HEK293 (cell line): Measurements from ENCODE around the gene SPINT4.
"Not testable (repeated sequence)": the region's sequence is repeated elsewhere in the genome, so short reads cannot be mapped to it uniquely, and the experiment has no call there.

Experiments
- CTCF ChIA-PET: fragments of 350-600 bp; formaldehyde crosslinking; extraction: SDS; loops from one replicate; lab custom pipeline; 2021; ENCODE audit warnings: antibody characterized with exemption; lab: Yijun Ruan, JAX
- POLR2A ChIA-PET: fragments of 300-600 bp; formaldehyde crosslinking; extraction: SDS; loops from one replicate; lab custom pipeline; 2020; ENCODE audit warnings: antibody characterized with exemption, inconsistent platforms; lab: Yijun Ruan, JAX
- H3K27ac ChIP-seq: fragments of 200-500 bp; sonication (Bioruptor generic); 2 replicates; pipeline ENCODE4 v1.5.1; 2014; ENCODE audit warnings: low read depth, low read length, control low read depth, inconsistent platforms; ENCODE audit errors: extremely low read depth
- H3K36me3 ChIP-seq, 2 experiments: fragments of 200-500 bp in 1 of 2; sonication (Bioruptor generic) in 1 of 2; 1 replicate in 1 of 2; 2 replicates in 1 of 2; pipeline ENCODE4 v1.5.1; 2014 to 2017; ENCODE audit warnings: inconsistent platforms in 2 of 2, low read length in 2 of 2; ENCODE audit not compliant: control insufficient read depth in 2 of 2, insufficient read depth in 1 of 2
- H3K4me1 ChIP-seq: fragments of 200-500 bp; sonication (Bioruptor generic); 2 replicates; pipeline ENCODE4 v1.5.1; 2014; ENCODE audit warnings: mild to moderate bottlenecking, low read length, inconsistent platforms; ENCODE audit not compliant: control insufficient read depth, insufficient read depth
- H3K4me3 ChIP-seq: 2 replicates; pipeline ENCODE4 v1.5.1; 2011; ENCODE audit warnings: low read depth, mild to moderate bottlenecking, control low read depth, low read length, moderate library complexity
- H3K9me3 ChIP-seq: fragments of 200-500 bp; sonication (Bioruptor generic); 2 replicates; pipeline ENCODE4 v1.5.1; 2014; ENCODE audit warnings: low read depth, low read length, inconsistent platforms; ENCODE audit not compliant: control insufficient read depth, insufficient read depth
- HOXA7 ChIP-seq: sonication (generic); formaldehyde crosslinking; IDR thresholded peaks from 2 replicates; pipeline ENCODE4 v1.8.1; 2022; ENCODE audit warnings: missing genetic modification reagents, borderline replicate concordance
- HOXC10 ChIP-seq: sonication (generic); formaldehyde crosslinking; IDR thresholded peaks from 2 replicates; pipeline ENCODE4 v1.8.1; 2023; ENCODE audit warnings: mild to moderate bottlenecking, missing genetic modification reagents
- OVOL3 ChIP-seq: fragments of 450-650 bp; formaldehyde crosslinking; IDR thresholded peaks from 2 replicates; pipeline ENCODE4 v1.5.1; 2016; ENCODE audit warnings: missing biosample characterization, missing genetic modification characterization
- SETDB1 ChIP-seq: IDR thresholded peaks from one replicate; pipeline ENCODE4 v1.6.1; 2017; ENCODE audit warnings: mild to moderate bottlenecking, low read length, moderate library complexity, mixed read lengths; ENCODE audit not compliant: insufficient read length
- WT1 ChIP-seq: fragments of 450-650 bp; formaldehyde crosslinking; IDR thresholded peaks from 2 replicates; pipeline ENCODE4 v1.5.1; 2016; ENCODE audit warnings: missing biosample characterization, missing genetic modification characterization
- YY1 ChIP-seq: fragments of 450-650 bp; formaldehyde crosslinking; IDR thresholded peaks from 2 replicates; pipeline ENCODE4 v1.5.1; 2018; ENCODE audit warnings: missing biosample characterization, missing genetic modification characterization
- ZNF132 ChIP-seq: fragments of 450-650 bp; formaldehyde crosslinking; IDR thresholded peaks from 2 replicates; pipeline ENCODE4 v1.5.1; 2017; ENCODE audit warnings: missing biosample characterization, missing genetic modification characterization, borderline replicate concordance
- ZNF157 ChIP-seq: fragments of 450-650 bp; formaldehyde crosslinking; IDR thresholded peaks from 2 replicates; pipeline ENCODE4 v1.5.1; 2016; ENCODE audit warnings: missing biosample characterization, missing genetic modification characterization
- ZNF404 ChIP-seq: fragments of 450-650 bp; formaldehyde crosslinking; IDR thresholded peaks from 2 replicates; pipeline ENCODE4 v1.5.1; 2017; ENCODE audit warnings: missing biosample characterization, missing genetic modification characterization
- ZNF510 ChIP-seq: fragments of 450-650 bp; formaldehyde crosslinking; IDR thresholded peaks from 2 replicates; pipeline ENCODE4 v1.5.1; 2018; ENCODE audit warnings: mild to moderate bottlenecking, missing genetic modification characterization, missing biosample characterization; ENCODE audit not compliant: insufficient replicate concordance
- ZNF768 ChIP-seq: fragments of 450-650 bp; formaldehyde crosslinking; IDR thresholded peaks from 2 replicates; pipeline ENCODE4 v1.5.1; 2018; ENCODE audit warnings: missing biosample characterization, mild to moderate bottlenecking, missing genetic modification characterization
- ZSCAN16 ChIP-seq: fragments of 450-650 bp; formaldehyde crosslinking; IDR thresholded peaks from 2 replicates; pipeline ENCODE4 v1.5.1; 2016; ENCODE audit warnings: missing biosample characterization, missing genetic modification characterization
- TF ChIP-seq, protein P1 (sequence below): fragments of 450-650 bp; formaldehyde crosslinking; conservative IDR thresholded peaks from 2 replicates; pipeline ENCODE4 v1.5.1; 2016; ENCODE audit warnings: low read depth, missing biosample characterization, missing genetic modification characterization
- TF ChIP-seq, protein P2 (sequence below): fragments of 450-650 bp; formaldehyde crosslinking; IDR thresholded peaks from 2 replicates; pipeline ENCODE4 v1.5.1; 2016; ENCODE audit warnings: missing biosample characterization, missing genetic modification characterization

Gene SPINT4

DNA sequence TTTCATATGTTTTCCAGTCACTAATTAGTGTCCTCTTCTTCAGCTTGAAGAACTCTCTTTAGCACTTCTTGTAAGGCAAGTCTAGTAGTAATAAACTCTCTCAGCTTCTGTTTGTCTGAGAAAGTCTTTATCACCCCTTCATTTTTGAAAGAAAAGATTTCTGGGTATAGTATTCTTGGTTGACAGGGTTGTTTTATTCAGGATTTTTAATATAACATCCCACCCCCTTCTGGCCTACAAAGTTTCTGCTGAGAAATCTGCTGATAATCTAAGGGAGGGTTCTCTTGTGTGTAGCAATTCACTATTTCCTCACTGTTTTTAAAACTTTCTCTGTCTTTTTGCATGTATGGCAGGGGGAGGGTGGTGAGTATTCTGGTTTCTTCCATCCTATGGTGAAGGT is 42.5 kb upstream of the SPINT4 start:
- ChIA-PET POLR2A (no interaction called here), CTCF (no interaction called here)
- Histone ChIP-seq H3K27ac (no peak overlapping the region), H3K36me3 (no peaks in the 10 kb centered on the region), H3K9me3 (no peaks in the 10 kb centered on the region), H3K4me3 (no peak overlapping the region), H3K4me1 (no peaks in the 10 kb centered on the region)
- peak; percentile 91 for TF ChIP-seq SETDB1
- TF ChIP-seq OVOL3 (tag by site-specific recombination), result no peak

DNA sequence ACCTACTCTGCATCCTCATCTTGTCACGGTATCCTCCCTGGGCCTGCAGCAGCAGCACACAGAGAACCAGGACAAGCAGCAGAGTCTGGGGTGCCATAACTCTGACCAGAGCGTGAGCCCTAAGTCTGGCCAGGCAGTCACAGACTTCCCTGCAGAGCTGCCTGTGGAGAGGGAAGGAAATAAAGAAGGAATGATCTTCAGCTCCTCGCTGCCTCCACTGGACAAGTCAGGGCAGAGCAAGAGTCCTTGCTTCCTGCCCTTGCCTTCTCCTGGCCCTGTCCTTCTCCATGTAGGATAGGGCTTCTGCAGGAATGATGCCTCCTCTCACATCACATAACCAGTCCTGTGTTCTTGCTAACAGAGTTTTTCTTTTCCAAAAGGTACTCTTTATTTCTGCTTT is 36.3 kb upstream of the SPINT4 start:
- TF ChIP-seq WT1 (tag by site-specific recombination) (no peak), ZNF157 (tag by site-specific recombination) (no peak), ZNF404 (tag by site-specific recombination) (no peak), ZNF768 (tag by site-specific recombination) (no peak)
- TF ChIP-seq, protein P1, sequence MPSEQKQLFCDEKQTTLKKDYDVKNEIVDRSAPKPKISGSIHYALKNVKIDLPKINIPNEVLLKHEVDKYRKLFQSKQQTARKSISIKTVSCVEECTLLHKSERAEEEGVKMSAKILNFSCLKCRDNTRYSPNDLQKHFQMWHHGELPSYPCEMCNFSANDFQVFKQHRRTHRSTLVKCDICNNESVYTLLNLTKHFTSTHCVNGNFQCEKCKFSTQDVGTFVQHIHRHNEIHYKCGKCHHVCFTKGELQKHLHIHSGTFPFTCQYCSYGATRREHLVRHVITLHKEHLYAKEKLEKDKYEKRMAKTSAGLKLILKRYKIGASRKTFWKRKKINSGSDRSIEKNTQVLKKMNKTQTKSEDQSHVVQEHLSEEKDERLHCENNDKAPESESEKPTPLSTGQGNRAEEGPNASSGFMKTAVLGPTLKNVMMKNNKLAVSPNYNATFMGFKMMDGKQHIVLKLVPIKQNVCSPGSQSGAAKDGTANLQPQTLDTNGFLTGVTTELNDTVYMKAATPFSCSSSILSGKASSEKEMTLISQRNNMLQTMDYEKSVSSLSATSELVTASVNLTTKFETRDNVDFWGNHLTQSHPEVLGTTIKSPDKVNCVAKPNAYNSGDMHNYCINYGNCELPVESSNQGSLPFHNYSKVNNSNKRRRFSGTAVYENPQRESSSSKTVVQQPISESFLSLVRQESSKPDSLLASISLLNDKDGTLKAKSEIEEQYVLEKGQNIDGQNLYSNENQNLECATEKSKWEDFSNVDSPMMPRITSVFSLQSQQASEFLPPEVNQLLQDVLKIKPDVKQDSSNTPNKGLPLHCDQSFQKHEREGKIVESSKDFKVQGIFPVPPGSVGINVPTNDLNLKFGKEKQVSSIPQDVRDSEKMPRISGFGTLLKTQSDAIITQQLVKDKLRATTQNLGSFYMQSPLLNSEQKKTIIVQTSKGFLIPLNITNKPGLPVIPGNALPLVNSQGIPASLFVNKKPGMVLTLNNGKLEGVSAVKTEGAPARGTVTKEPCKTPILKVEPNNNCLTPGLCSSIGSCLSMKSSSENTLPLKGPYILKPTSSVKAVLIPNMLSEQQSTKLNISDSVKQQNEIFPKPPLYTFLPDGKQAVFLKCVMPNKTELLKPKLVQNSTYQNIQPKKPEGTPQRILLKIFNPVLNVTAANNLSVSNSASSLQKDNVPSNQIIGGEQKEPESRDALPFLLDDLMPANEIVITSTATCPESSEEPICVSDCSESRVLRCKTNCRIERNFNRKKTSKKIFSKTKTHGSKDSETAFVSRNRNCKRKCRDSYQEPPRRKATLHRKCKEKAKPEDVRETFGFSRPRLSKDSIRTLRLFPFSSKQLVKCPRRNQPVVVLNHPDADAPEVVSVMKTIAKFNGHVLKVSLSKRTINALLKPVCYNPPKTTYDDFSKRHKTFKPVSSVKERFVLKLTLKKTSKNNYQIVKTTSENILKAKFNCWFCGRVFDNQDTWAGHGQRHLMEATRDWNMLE, result no peak
- Histone ChIP-seq H3K4me3 (no peak overlapping the region), H3K36me3 (no peaks in the 10 kb centered on the region), H3K9me3 (no peaks in the 10 kb centered on the region), H3K4me1 (no peaks in the 10 kb centered on the region), H3K27ac (no peak overlapping the region)
- ChIA-PET CTCF (interaction anchor here (0.6 to 2.2 kb wide), 4 partner anchors 9 to 85 kb away, joined by 4 to 14 read pairs (median 4); no protein-coding TSS in a partner anchor), POLR2A (no interaction called here)

DNA sequence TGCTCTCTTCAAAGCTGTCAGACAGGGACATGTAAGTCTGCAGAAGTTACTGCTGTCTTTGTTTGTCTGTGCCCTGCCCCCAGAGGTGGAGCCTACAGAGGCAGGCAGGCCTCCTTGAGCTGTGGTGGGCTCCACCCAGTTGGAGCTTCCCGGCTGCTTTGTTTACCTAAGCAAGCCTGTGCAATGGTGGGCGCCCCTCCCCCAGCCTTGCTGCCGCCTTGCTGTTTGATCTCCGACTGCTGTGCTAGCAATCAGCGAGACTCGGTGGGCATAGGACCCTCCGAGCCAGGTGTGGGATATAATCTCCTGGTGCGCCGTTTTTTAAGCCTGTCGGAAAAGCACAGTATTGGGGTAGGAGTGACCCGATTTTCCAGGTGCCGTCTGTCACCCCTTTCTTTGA is 28.8 kb upstream of the SPINT4 start:
- H3K27ac ChIP-seq, H3K9me3 ChIP-seq, H3K4me1 ChIP-seq, POLR2A ChIA-PET, CTCF ChIA-PET, H3K36me3 ChIP-seq, H3K4me3 ChIP-seq: not testable (repeated sequence)

DNA sequence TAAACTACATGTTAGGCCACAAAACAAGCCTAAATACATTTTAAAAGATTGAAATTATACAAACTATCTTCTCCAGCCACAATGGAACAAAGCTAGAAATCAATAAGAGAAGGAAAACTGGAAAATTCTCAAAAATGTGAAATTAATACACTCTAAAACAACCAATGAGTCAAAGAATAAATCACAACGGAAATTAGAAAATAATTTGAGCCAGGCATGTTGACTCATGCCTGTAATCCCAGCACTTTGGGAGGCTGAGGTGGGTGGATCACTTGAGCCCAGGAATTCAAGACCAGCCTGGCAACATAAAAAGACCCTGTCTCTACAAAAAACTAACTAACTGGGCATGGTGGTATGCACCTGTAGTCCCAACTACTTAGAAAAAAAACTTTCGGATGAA is 26.7 kb upstream of the SPINT4 start:
- Histone ChIP-seq H3K36me3 (no peaks in the 10 kb centered on the region), H3K9me3 (no peaks in the 10 kb centered on the region), H3K4me1 (no peaks in the 10 kb centered on the region), H3K27ac (no peak overlapping the region), H3K4me3 (no peak overlapping the region)
- TF ChIP-seq HOXA7 (CRISPR knock-in tag) (no peak), ZNF510 (tag by site-specific recombination) (no peak), HOXC10 (no peak), ZSCAN16 (tag by site-specific recombination) (no peak), ZNF132 (tag by site-specific recombination) (no peak), YY1 (tag by site-specific recombination) (no peak)
- TF ChIP-seq, protein P2, sequence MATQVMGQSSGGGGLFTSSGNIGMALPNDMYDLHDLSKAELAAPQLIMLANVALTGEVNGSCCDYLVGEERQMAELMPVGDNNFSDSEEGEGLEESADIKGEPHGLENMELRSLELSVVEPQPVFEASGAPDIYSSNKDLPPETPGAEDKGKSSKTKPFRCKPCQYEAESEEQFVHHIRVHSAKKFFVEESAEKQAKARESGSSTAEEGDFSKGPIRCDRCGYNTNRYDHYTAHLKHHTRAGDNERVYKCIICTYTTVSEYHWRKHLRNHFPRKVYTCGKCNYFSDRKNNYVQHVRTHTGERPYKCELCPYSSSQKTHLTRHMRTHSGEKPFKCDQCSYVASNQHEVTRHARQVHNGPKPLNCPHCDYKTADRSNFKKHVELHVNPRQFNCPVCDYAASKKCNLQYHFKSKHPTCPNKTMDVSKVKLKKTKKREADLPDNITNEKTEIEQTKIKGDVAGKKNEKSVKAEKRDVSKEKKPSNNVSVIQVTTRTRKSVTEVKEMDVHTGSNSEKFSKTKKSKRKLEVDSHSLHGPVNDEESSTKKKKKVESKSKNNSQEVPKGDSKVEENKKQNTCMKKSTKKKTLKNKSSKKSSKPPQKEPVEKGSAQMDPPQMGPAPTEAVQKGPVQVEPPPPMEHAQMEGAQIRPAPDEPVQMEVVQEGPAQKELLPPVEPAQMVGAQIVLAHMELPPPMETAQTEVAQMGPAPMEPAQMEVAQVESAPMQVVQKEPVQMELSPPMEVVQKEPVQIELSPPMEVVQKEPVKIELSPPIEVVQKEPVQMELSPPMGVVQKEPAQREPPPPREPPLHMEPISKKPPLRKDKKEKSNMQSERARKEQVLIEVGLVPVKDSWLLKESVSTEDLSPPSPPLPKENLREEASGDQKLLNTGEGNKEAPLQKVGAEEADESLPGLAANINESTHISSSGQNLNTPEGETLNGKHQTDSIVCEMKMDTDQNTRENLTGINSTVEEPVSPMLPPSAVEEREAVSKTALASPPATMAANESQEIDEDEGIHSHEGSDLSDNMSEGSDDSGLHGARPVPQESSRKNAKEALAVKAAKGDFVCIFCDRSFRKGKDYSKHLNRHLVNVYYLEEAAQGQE (tag by site-specific recombination), result no peak
- POLR2A ChIA-PET, result interaction anchor here (0.6 kb wide), 1 partner anchor 104 kb away, joined by 5 read pairs; no protein-coding TSS in a partner anchor
- CTCF ChIA-PET, result interaction anchor here (0.6 to 1.7 kb wide), 2 partner anchors 9 to 76 kb away, joined by 5 to 7 read pairs; no protein-coding TSS in a partner anchor
